HepG2 (cell line): ENCODE measurements around the gene DCN.

Experiments
- KLF12 ChIP-seq: sonication (generic); formaldehyde crosslinking; IDR thresholded peaks from 2 replicates; pipeline ENCODE4 v1.4.0; 2020; ENCODE audit warnings: missing genetic modification reagents, borderline replicate concordance
- SIN3B ChIP-seq: fragments of 150-350 bp; IDR thresholded peaks from 2 replicates; pipeline ENCODE4 v1.6.1; 2014; ENCODE audit warnings: low read length
- SUZ12 ChIP-seq: fragments of 150-350 bp; IDR thresholded peaks from 2 replicates; pipeline ENCODE4 v1.6.1; 2014; ENCODE audit warnings: low read depth, low read length

DNA sequence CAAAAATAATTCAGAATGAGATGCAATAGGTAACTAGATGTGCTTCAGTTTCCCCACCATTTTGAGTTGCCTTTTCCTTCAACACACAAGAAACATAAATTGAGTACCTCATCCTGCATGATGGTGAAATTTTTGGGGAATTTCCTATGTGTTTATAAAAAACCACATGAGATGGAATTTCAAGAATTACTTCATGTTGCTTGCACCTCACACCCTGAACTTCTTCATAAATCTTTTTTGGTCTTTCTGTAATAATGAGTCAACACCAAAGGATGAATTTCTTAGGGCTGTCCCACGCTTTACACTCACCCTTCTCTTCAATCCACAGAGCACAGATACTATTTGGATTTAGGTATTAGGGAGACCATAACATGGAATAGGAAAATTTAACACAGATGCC is 48.7 kb downstream of the DCN start:
- TF ChIP-seq KLF12 (CRISPR knock-in tag) (no peak), SUZ12 (no peak), SIN3B (no peak)
